Activated CD4-positive, alpha-beta T cell treated with anti-CD3 and anti-CD28 coated beads, Interleukin-2, Interleukin-4, amounts not matched to agents 100 ng/mL and 50 ng/mL, durations not matched to agents 16 hours and 8 hours (primary cell): Measurements from ENCODE around the gene H2BW1.
"Not testable (repeated sequence)": the region's sequence is repeated elsewhere in the genome, so short reads cannot be mapped to it uniquely, and the experiment has no call there.

Experiments used
- DNase-seq: peaks from one replicate; pipeline ENCODE4 v3.0.0-alpha.2; 2020; ENCODE audit warnings: low spot score

The H2BW1 gene

GRCh38 chrX:104013606-104014005 lies at the start of gene H2BW1:
Gene H2BW1, minus strand, starts transcription at chrX:104013708. Its CDS starts 132 bp downstream, at chrX:104013576.
- no peak for DNase-seq

GRCh38 chrX:104062636-104063035 lies 49.1 kb upstream of the H2BW1 start:
- not testable (repeated sequence) for DNase-seq

- not testable (repeated sequence) for DNase-seq
These were observed 41.4 kb upstream of the H2BW1 start for GRCh38 chrX:104054956-104055355.

- no peak for DNase-seq
These were observed 33.7 kb upstream of the H2BW1 start for GRCh38 chrX:104047171-104047570.

- DNase-seq = no peak
These were observed 32.1 kb upstream of the H2BW1 start for GRCh38 chrX:104045642-104046041.

GRCh38 chrX:104041003-104041402 lies 27.5 kb upstream of the H2BW1 start:
- no peak for DNase-seq

GRCh38 chrX:104039689-104040505 lies 26.4 kb upstream of the H2BW1 start, which contains the start of gene H2BW2:
Gene H2BW2, plus strand, starts transcription at chrX:104039956. Its CDS starts 39 bp downstream, at chrX:104039995.
- no peak for DNase-seq

GRCh38 chrX:104018126-104018525 lies 4.6 kb upstream of the H2BW1 start:
- no peak for DNase-seq

GRCh38 chrX:104015576-104015975 lies 2.1 kb upstream of the H2BW1 start:
- DNase-seq = not testable (repeated sequence)

GRCh38 chrX:104013158-104013557 lies 350 bp downstream of the H2BW1 start:
- no peak for DNase-seq

- DNase-seq = no peak
These were observed 4.7 kb downstream of the H2BW1 start for GRCh38 chrX:104008831-104009230.

GRCh38 chrX:103999234-103999633 lies 14.3 kb downstream of the H2BW1 start:
- no peak for DNase-seq

GRCh38 chrX:103983508-103983907 lies 30.0 kb downstream of the H2BW1 start:
- not testable (repeated sequence) for DNase-seq

- DNase-seq = not testable (repeated sequence)
These were observed 50.9 kb downstream of the H2BW1 start, which contains the start of gene TMSB15B for GRCh38 chrX:103962411-103963278. Gene TMSB15B, plus strand, starts transcription at chrX:103962627.
